Measurements from ENCODE around the gene JAML.

Gene JAML, protein sequence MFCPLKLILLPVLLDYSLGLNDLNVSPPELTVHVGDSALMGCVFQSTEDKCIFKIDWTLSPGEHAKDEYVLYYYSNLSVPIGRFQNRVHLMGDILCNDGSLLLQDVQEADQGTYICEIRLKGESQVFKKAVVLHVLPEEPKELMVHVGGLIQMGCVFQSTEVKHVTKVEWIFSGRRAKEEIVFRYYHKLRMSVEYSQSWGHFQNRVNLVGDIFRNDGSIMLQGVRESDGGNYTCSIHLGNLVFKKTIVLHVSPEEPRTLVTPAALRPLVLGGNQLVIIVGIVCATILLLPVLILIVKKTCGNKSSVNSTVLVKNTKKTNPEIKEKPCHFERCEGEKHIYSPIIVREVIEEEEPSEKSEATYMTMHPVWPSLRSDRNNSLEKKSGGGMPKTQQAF

GRCh38 chr11:118224511-118225188, at the start of gene JAML:
Gene JAML, minus strand, starts transcription at chr11:118225011. Its CDS starts 10,145 bp downstream, at chr11:118214866.
- TF ChIP-seq CTCF (IDR thresholded peaks at IDR 0.05), result peak; percentile 27

DNA sequence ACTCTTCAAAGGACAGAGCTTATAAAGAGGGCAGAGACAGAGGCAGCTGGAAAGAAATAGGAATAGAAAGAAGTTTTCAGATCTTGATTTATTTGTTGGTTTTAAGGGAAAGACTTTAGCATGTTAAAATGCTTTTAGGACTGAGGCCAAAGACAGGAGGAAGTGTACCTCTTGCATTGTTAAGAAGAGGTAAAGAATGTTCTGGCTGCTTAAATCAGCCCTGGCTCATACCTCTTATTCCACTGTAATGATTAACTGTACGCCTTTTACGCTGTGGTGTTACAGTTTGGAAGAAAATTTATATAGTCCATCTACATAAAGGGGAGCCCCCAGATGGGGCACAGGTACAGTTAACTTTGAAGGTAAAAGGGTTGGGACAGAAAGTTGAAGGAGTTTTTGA, 49.4 kb upstream of the JAML start:
- H3K27me3 ChIP-seq, result peaks cover 9% of the 10 kb centered on the region
- H3K4me1 ChIP-seq (ENCODE audit: control insufficient read depth in 1 of 2, insufficient read depth in 1 of 2, low read depth in 1 of 2, low read length in 1 of 2), result no peaks in the 10 kb centered on the region
- H3K4me3 ChIP-seq (ENCODE audit: low read depth in 1 of 2, low read length in 1 of 2), result no peak overlapping the region
- no peaks in the 10 kb centered on the region for H3K9me3 ChIP-seq
- no peaks in the 10 kb centered on the region for H3K36me3 ChIP-seq
- no peak for TF ChIP-seq CTCF (IDR thresholded peaks at IDR 0.05)
- no peak overlapping the region for H3K27ac ChIP-seq

More at GRCh38 chr11:118224511-118225188, at the start of gene JAML:
- Histone ChIP-seq H3K27ac (peak within 1 kb of the TSS; percentile 97), H3K9me3 (no peaks in the 10 kb centered on the region), H3K36me3 (peaks cover 48% of the 10 kb centered on the region), H3K4me1 (ENCODE audit: control insufficient read depth in 1 of 2, insufficient read depth in 1 of 2, low read depth in 1 of 2, low read length in 1 of 2) (peaks cover 81 to 99% of the 10 kb centered on the region in 2 experiments), H3K27me3 (no peaks in the 10 kb centered on the region), H3K4me3 (ENCODE audit: low read depth in 1 of 2, low read length in 1 of 2) (peak within 1 kb of the TSS; percentile 77 to 96)

DNA sequence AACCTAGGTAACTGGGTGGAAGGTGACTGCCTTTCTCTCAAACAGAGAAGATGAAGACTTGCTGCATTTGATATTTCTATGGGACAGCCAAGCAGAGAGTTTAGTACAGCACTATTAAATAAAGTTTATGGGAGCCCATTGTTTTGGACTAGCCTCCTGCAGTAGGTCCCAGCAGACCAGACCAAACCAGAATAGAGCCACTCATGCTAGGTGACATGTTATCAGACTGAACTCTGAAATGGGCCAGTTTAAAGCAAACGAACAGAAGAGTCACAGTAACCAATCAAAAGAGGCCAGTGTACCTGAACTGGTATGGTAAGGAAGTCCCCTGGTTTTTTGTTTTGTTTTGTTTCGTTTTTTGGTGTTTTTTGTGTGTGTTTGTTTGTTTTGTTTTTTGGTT, 47.2 kb upstream of the JAML start:
- H3K27me3 ChIP-seq, result peaks cover 15% of the 10 kb centered on the region

DNA sequence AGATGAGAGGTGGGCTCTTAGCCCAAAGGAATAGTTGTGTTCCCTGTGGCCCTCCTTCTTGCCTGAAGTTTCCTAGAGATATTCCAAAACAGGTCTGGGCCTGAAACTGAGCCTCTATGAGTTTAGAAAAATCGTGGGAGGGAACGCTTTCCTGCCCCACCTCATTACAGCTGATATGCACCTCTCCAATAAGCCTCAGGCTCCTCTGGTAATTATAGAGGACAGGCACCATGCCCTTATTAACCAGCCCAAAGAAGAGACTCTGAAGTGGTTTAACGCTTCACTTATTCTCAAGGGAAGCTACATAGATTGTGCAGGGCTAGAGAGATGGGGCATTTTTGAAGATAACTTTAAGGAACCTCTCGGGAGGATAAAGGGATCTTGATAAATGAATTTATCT, 42.7 kb upstream of the JAML start:
- TF ChIP-seq CTCF (IDR thresholded peaks at IDR 0.05), result no peak
- Histone ChIP-seq H3K4me3 (ENCODE audit: low read depth in 1 of 2, low read length in 1 of 2) (no peak overlapping the region), H3K27ac (no peak overlapping the region), H3K9me3 (no peaks in the 10 kb centered on the region), H3K4me1 (ENCODE audit: control insufficient read depth in 1 of 2, insufficient read depth in 1 of 2, low read depth in 1 of 2, low read length in 1 of 2) (peaks cover 21 to 24% of the 10 kb centered on the region in 2 experiments), H3K36me3 (no peaks in the 10 kb centered on the region), H3K27me3 (peaks cover 24% of the 10 kb centered on the region)

More for the DNA sequence above, 47.2 kb upstream of the JAML start:
- TF ChIP-seq CTCF (IDR thresholded peaks at IDR 0.05), result no peak
- H3K27ac ChIP-seq, result no peak overlapping the region
- H3K4me3 ChIP-seq (ENCODE audit: low read depth in 1 of 2, low read length in 1 of 2), result no peak overlapping the region
- no peaks in the 10 kb centered on the region for H3K4me1 ChIP-seq (ENCODE audit: control insufficient read depth in 1 of 2, insufficient read depth in 1 of 2, low read depth in 1 of 2, low read length in 1 of 2)
- H3K9me3 ChIP-seq, result no peaks in the 10 kb centered on the region
- no peaks in the 10 kb centered on the region for H3K36me3 ChIP-seq

DNA sequence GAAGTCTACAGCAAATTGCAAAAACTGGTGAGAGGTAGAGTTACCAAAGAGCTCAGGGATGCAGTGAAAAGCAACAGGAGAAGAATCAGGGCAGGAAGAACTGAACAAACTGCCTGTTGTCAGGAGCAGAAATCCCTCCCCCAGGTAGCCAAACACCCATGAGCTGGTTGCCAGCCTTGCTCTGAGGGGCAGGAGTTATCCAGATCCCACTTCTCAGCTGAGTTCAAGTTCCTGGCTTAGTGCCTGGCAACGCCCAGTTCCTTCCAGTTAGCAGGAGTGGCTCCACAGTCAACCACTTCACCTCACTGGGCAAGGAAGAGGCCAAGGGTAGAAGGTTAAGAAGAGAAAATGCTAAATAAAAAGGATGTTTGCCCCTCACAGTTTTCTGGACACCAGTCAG, 41.1 kb upstream of the JAML start:
- H3K27ac ChIP-seq, result no peak overlapping the region
- H3K4me1 ChIP-seq (ENCODE audit: control insufficient read depth in 1 of 2, insufficient read depth in 1 of 2, low read depth in 1 of 2, low read length in 1 of 2), result peaks cover 23 to 27% of the 10 kb centered on the region in 2 experiments
- H3K4me3 ChIP-seq (ENCODE audit: low read depth in 1 of 2, low read length in 1 of 2), result no peak overlapping the region
- peaks cover 28% of the 10 kb centered on the region for H3K27me3 ChIP-seq
- no peaks in the 10 kb centered on the region for H3K36me3 ChIP-seq
- no peaks in the 10 kb centered on the region for H3K9me3 ChIP-seq
- no peak for TF ChIP-seq CTCF (IDR thresholded peaks at IDR 0.05)
